ENCODE measurements around the gene GABRA4.

Gene GABRA4

GRCh38 chr4:46878641-46879040, 114.7 kb downstream of the GABRA4 start:
- Histone ChIP-seq H3K79me2 (ENCODE audit: low read length) (no peaks in the 10 kb centered on the region), H4K20me1 (ENCODE audit: insufficient read depth, low read length) (no peaks in the 10 kb centered on the region), H3K9me2 (replicated peaks; ENCODE audit: insufficient read depth, low read length) (no peaks in the 10 kb centered on the region), H2AFZ (ENCODE audit: low read length) (no peak overlapping the region), H3K4me3 (ENCODE audit: low read length) (no peak overlapping the region), H3K9ac (ENCODE audit: low read length) (no peak overlapping the region), H3K9me3 (replicated peaks; ENCODE audit: insufficient read depth, low read length) (no peaks in the 10 kb centered on the region), H3K27me3 (replicated peaks; ENCODE audit: insufficient read depth, low read length) (no peaks in the 10 kb centered on the region), H3K36me3 (replicated peaks; ENCODE audit: insufficient read depth, low read length) (no peaks in the 10 kb centered on the region), H3K4me1 (ENCODE audit: low read length) (no peaks in the 10 kb centered on the region), H3F3A (ENCODE audit: insufficient read depth, low read length) (no peaks in the 10 kb centered on the region), H3K27ac (ENCODE audit: low read length) (no peak overlapping the region), H3K4me2 (ENCODE audit: low read depth, low read length) (no peak overlapping the region)
- no peak for DNase-seq
- TF ChIP-seq EZH2phosphoT487 (IDR thresholded peaks at IDR 0.05; ENCODE audit: low read length), result no peak
- no peak for TF ChIP-seq EZH2 (optimal IDR thresholded peaks at IDR 0.05; ENCODE audit: low read depth, low read length)
- no peak for TF ChIP-seq CTCF (IDR thresholded peaks at IDR 0.05; ENCODE audit: low read length)

- DNase-seq, result no peak
- Histone ChIP-seq H3K27ac (ENCODE audit: low read length) (no peak overlapping the region), H3K9me2 (replicated peaks; ENCODE audit: insufficient read depth, low read length) (no peaks in the 10 kb centered on the region), H3K4me2 (ENCODE audit: low read depth, low read length) (no peak overlapping the region), H3K9ac (ENCODE audit: low read length) (no peak overlapping the region), H4K20me1 (ENCODE audit: insufficient read depth, low read length) (no peaks in the 10 kb centered on the region), H3K36me3 (replicated peaks; ENCODE audit: insufficient read depth, low read length) (no peaks in the 10 kb centered on the region), H3K79me2 (ENCODE audit: low read length) (no peaks in the 10 kb centered on the region), H3F3A (ENCODE audit: insufficient read depth, low read length) (no peaks in the 10 kb centered on the region), H3K4me3 (ENCODE audit: low read length) (no peak overlapping the region), H2AFZ (ENCODE audit: low read length) (no peak overlapping the region), H3K4me1 (ENCODE audit: low read length) (no peaks in the 10 kb centered on the region), H3K9me3 (replicated peaks; ENCODE audit: insufficient read depth, low read length) (no peaks in the 10 kb centered on the region), H3K27me3 (replicated peaks; ENCODE audit: insufficient read depth, low read length) (no peaks in the 10 kb centered on the region)
- no peak for TF ChIP-seq EZH2phosphoT487 (IDR thresholded peaks at IDR 0.05; ENCODE audit: low read length)
- no peak for TF ChIP-seq CTCF (IDR thresholded peaks at IDR 0.05; ENCODE audit: low read length)
- no peak for TF ChIP-seq EZH2 (optimal IDR thresholded peaks at IDR 0.05; ENCODE audit: low read depth, low read length)
Measured at GRCh38 chr4:46874811-46875210, 118.6 kb downstream of the GABRA4 start.

DNA sequence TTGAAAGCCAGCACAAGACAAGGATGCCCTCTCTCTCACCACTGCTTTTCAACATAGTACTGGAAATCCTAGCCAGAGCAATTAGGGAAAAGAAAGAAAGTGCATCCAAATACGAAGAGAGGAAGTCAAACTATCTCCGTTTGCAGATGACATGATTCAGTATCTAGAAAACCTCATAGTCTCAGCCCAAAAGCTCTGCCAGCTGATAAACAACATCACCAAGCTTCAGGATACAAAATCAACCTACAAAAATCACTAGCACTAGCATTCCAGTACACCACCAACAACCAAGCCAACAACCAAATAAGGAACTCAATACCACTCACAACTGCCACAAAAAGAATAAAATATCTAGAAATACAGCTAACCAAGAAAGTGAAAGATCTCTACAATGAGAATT, 123.0 kb downstream of the GABRA4 start:
- no peaks in the 10 kb centered on the region for H3K36me3 ChIP-seq (replicated peaks; ENCODE audit: insufficient read depth, low read length)
- H3K4me2 ChIP-seq (ENCODE audit: low read depth, low read length), result no peak overlapping the region
- no peak overlapping the region for H3K9ac ChIP-seq (ENCODE audit: low read length)
- H2AFZ ChIP-seq (ENCODE audit: low read length), result no peak overlapping the region
- H3K4me3 ChIP-seq (ENCODE audit: low read length), result no peak overlapping the region
- H3K27me3 ChIP-seq (replicated peaks; ENCODE audit: insufficient read depth, low read length), result no peaks in the 10 kb centered on the region
- H3K79me2 ChIP-seq (ENCODE audit: low read length), result no peaks in the 10 kb centered on the region
- no peaks in the 10 kb centered on the region for H4K20me1 ChIP-seq (ENCODE audit: insufficient read depth, low read length)
- no peak for DNase-seq
- H3K9me3 ChIP-seq (replicated peaks; ENCODE audit: insufficient read depth, low read length), result no peaks in the 10 kb centered on the region
- H3K4me1 ChIP-seq (ENCODE audit: low read length), result no peaks in the 10 kb centered on the region
- no peaks in the 10 kb centered on the region for H3K9me2 ChIP-seq (replicated peaks; ENCODE audit: insufficient read depth, low read length)
- H3K27ac ChIP-seq (ENCODE audit: low read length), result no peak overlapping the region
- TF ChIP-seq CTCF (IDR thresholded peaks at IDR 0.05; ENCODE audit: low read length) (no peak), EZH2 (optimal IDR thresholded peaks at IDR 0.05; ENCODE audit: low read depth, low read length) (no peak), EZH2phosphoT487 (IDR thresholded peaks at IDR 0.05; ENCODE audit: low read length) (no peak)
- no peaks in the 10 kb centered on the region for H3F3A ChIP-seq (ENCODE audit: insufficient read depth, low read length)

Data from MM.1S (cell line).